ENCODE results near the gene SALL2.

SALL2 gene

GRCh38 chr14:21503376-21503775 lies 22.8 kb downstream of the SALL2 start:
- TF ChIP-seq CTCF (IDR thresholded peaks at IDR 0.05; ENCODE audit: insufficient read depth, missing control alignments), result no peak
- no peak for FAIRE-seq
- no peak for DNase-seq (ENCODE audit: insufficient read length, low spot score)

GRCh38 chr14:21501568-21501967 lies 24.6 kb downstream of the SALL2 start:
- no peak for TF ChIP-seq CTCF (IDR thresholded peaks at IDR 0.05; ENCODE audit: insufficient read depth, missing control alignments)
- no peak for DNase-seq (ENCODE audit: insufficient read length, low spot score)
- FAIRE-seq, result no peak

- DNase-seq (ENCODE audit: insufficient read length, low spot score) (no peak), FAIRE-seq (peak; percentile 55)
- TF ChIP-seq CTCF (IDR thresholded peaks at IDR 0.05; ENCODE audit: insufficient read depth, missing control alignments), result peak; percentile 52
These were observed 27.3 kb downstream of the SALL2 start for GRCh38 chr14:21498540-21499526.

- FAIRE-seq, result no peak
- no peak for TF ChIP-seq CTCF (IDR thresholded peaks at IDR 0.05; ENCODE audit: insufficient read depth, missing control alignments)
- no peak for DNase-seq (ENCODE audit: insufficient read length, low spot score)
These were observed 29.7 kb downstream of the SALL2 start for GRCh38 chr14:21496453-21496852.

GRCh38 chr14:21494902-21495762 lies 31.0 kb downstream of the SALL2 start:
- no peak for TF ChIP-seq CTCF (IDR thresholded peaks at IDR 0.05; ENCODE audit: insufficient read depth, missing control alignments)
- DNase-seq (ENCODE audit: insufficient read length, low spot score) (no peak), FAIRE-seq (no peak)

GRCh38 chr14:21486640-21487087 lies 39.5 kb downstream of the SALL2 start:
- FAIRE-seq, result no peak
- DNase-seq (ENCODE audit: insufficient read length, low spot score), result no peak
- TF ChIP-seq CTCF (IDR thresholded peaks at IDR 0.05; ENCODE audit: insufficient read depth, missing control alignments), result no peak

Measured in D721Med (cell line).